Fibroblast of skin of right quadriceps (primary cell): ENCODE measurements around the gene MS4A3.
"Not testable (repeated sequence)": the region's sequence is repeated elsewhere in the genome, so short reads cannot be mapped to it uniquely, and the experiment has no call there.

ENCODE experiments used
- DNase-seq: peaks from one replicate; pipeline ENCODE4 v3.0.0-alpha.2; 2013

MS4A3 gene, protein sequence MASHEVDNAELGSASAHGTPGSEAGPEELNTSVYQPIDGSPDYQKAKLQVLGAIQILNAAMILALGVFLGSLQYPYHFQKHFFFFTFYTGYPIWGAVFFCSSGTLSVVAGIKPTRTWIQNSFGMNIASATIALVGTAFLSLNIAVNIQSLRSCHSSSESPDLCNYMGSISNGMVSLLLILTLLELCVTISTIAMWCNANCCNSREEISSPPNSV

DNA sequence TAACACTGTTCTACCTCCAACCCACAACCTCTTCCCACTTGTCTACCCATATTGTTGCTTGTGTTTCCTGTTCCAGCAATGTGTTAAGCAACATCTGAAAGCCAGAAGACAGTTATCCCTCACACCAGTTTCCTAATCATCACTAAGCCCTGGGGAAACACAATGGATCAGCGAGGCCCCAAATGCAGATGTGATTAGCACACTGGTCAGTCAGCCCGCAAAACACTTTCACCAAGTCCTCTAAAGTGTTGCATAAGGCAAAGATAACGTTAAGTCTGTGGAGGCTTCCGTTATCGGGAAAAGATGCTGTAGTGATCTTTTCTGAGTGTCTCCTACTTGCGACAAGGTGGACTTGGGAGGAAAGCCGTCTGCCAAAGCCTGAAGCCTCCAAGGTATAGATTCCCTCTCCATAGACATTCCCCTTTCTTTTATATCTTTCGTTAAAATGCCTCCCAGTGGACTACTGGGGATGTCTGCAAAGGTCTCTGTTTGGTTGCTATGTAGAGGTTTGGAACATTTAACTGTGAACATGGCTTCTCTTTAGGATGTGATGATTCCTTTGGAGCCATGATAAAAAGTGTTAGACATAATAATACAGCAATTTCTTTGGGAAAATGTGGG, at the start of gene MS4A3:
Gene MS4A3, plus strand, starts transcription at position 317 of the 621 bp plus-strand sequence. CDS start 4,496 bp downstream, outside the sequence.
- no peak for DNase-seq

DNA sequence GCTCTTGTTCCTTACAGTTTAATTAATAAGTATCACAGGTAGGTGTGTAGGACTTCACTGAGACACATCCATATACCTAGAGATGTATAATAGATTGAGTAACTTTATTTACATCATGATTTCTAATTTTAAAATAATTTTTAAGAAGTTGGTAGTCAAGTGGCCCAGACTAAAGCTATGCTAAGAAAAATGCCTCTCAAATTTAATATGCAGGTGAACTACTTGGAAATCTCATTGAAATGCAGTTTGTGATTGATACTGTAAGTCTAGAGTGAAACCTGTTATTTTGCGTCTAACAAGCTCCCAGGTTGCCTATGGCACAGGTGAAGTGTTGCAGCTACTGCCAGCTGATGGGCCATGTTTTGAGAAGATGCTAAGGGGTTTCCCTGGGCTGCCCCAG, 39.6 kb upstream of the MS4A3 start, which contains the start of gene OOSP4B:
Gene OOSP4B, plus strand, starts transcription at position 301 of the 400 bp plus-strand sequence.
- DNase-seq = no peak

- no peak for DNase-seq
These were observed 38.4 kb upstream of the MS4A3 start for GRCh38 chr11:60018058-60018457.

GRCh38 chr11:60020376-60020775, 36.1 kb upstream of the MS4A3 start:
- DNase-seq = not testable (repeated sequence)

DNA sequence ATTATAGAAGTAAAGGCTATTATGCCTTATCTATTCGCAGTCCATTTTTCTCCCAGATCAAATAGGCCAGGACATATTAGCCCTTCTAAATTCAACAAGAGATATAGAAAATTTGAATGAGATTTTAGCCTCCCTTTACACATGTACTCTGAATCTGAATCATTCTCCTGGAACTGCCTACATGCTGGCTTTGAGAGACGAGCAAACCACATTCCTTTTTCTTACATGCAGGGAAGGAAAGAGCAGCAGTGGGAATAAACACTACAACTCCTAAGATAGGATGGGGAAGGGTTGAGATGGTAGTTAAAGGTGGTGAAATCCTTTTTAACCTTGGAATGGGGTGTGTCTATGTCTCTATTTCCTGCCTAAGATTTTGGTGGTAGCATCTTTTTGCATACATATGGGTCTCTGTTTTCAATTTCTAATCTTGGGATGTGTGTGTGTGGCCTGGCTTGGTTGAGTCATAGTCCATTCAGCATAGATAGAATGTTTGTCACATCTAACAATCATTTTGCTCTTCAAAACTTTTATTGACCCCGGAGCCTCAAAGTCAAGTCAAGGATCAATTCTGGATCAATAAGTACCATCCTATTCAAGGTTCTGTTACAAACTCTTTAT, 27.3 kb upstream of the MS4A3 start:
- DNase-seq = no peak

DNA sequence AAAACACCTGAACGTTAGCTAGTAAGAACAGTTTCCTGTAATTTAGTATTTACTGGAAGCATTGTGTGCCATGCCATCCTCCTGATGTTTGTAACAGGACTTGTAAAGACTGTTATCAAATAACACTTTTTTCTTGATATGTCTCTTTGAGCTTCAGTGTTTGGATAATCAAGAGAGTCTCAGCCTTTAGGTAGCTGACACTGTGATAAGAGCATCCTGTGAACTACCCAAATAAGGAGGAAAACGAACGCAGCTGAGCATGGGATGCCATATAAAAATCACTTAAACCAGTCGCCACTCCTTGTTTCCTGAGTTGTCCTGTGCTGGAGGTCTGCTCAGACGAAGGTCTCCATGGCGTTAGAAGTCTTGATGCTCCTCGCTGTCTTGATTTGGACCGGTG, 16.4 kb upstream of the MS4A3 start, which contains the start of gene OOSP2:
Gene OOSP2, plus strand, starts transcription at position 301 of the 400 bp plus-strand sequence. Its CDS starts 51 bp downstream, at position 352.
- no peak for DNase-seq

DNA sequence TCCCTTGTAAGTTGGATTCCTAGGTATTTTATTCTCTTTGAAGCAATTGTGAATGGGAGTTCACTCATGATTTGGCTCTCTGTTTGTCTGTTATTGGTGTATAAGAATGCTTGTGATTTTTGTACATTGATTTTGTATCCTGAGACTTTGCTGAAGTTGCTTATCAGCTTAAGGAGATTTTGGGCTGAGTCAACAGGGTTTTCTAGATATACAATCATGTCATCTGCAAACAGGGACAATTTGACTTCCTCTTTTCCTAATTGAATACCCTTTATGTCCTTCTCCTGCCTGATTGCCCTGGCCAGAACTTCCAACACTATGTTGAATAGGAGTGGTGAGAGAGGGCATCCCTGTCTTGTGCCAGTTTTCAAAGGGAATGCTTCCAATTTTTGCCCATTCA, 6.0 kb upstream of the MS4A3 start:
- DNase-seq = not testable (repeated sequence)

DNA sequence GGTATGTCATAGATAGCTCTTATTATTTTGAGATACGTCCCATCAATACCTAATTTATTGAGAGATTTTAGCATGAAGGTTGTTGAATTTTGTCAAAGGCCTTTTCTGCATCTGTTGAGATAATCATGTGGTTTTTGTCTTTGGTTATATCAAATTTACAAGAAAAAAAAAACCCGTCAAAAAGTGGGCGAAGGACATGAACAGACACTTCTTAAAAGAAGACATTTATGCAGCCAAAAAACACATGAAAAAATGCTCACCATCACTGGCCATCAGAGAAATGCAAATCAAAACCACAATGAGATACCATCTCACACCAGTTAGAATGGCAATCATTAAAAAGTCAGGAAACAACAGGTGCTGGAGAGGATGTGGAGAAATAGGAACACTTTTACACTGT, 5.6 kb upstream of the MS4A3 start:
- DNase-seq = not testable (repeated sequence)

DNA sequence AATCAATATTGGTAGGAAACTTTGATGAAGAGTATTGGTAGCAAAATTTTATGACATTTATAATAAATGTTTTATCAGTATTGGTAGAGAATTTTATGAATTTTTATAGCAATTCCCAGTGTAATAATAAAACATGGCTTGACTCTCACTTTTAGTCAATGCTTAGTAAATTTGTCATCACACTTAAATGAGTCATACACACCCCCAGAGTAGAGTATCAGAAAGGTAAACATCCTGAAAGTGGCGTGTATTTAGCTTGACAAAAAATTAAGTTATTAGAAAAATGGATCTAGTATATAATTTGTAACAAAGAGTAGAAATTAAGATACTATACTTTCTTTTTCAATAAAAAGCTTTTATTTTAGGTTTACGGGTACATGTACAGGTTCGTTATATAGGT, 2.6 kb downstream of the MS4A3 start:
- DNase-seq = no peak

- no peak for DNase-seq
These were observed 3.2 kb downstream of the MS4A3 start for GRCh38 chr11:60059521-60060240.

DNA sequence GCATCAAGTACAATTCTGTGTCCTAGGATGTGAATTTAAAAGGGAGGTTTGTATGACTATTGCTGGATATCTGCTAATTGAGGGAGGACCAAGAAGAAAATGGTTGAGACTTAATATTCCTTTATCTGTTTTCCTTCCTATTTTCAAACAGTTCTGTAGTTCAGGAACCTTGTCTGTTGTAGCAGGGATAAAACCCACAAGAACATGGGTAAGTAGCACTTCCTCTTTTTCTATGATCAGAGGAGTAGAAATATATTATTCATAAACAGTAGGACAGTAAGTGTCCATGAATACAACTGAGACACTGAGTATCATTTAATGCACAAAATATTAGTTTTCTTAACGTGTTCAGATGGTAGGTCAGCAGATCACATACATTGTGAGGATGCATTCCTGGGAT, 7.6 kb downstream of the MS4A3 start:
- DNase-seq = no peak

GRCh38 chr11:60065801-60066200, 9.3 kb downstream of the MS4A3 start:
- DNase-seq = no peak

DNA sequence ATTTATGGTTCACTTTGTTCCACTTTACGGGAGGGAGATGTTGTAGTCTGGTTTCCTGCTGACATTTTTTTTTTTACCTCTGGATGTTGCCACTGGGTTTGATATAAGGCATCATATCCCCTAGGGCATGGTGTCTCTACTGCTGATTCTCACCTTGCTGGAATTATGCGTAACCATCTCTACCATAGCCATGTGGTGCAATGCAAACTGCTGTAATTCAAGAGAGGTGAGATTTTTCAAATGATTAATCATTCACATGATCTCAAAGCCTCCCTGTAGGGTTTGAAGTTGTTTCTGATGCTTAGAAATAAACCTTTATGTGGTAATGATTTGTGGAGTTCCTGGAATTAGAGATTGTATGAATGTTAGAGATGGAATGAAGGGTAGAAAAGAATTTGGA, 13.0 kb downstream of the MS4A3 start:
- no peak for DNase-seq

DNA sequence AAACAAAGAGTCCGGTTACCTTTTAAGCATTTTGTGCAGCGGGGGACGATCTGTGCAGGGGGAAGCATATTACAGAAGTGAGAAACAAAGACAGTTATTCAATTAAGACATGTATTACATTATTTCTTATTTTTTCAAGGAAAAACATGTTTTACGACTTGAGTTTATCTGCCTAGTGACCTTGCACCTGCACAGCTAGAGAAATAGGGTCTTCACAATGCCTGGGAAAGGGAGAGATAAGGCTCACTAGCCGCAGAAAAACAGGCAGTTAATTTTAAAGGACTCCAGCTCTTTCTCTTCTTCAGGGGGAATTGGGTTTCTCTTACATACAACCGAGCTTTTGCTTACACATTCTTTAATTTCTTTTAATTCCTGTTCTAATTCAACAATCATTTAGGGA, 15.2 kb downstream of the MS4A3 start:
- not testable (repeated sequence) for DNase-seq

DNA sequence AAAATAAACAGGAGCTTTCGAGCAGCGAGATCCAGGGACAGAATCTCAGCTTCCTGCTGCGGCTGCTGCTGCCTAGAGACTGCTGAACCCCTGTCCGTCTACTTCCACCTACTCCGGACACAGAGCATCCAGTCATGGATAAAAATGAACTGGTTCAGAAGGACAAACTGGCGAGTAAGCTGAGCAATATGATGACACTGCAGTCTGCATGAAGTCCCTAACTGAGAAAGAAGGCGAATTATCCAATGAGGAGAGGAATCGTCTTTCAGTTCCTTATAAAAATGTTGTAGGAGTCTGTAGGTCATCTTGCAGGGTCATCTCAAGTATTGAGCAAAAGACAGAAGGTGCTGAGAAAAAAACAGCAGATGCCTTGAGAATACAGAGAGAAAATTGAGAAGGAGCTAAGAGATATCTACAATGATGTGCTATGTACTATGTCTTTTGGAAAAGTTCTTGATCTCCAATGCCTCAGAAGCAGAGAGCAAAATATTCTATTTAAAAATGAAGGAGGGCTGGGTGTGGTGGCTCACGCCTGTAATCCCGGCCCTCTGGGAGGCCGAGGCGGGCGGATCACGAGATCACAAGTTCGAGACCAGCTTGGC, 20.9 kb downstream of the MS4A3 start:
- DNase-seq = no peak

DNA sequence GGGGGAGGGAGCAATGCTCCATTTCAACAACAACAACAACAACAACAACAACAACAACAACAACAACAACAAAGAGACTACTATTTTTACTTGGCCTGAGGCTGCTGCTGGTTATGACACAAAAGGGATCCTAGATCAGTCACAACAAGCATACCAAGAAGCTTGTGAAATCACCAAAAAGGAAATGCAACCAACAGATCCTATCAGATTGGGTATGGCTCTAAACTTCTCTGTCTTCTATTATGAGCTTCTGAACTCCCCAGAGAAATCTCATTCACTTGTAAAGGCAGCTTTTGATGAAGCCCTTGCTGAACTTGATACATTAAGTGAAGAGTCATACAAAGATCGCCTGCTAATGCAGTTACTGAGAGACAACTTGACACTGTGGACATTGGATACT, 21.5 kb downstream of the MS4A3 start:
- DNase-seq = no peak

DNA sequence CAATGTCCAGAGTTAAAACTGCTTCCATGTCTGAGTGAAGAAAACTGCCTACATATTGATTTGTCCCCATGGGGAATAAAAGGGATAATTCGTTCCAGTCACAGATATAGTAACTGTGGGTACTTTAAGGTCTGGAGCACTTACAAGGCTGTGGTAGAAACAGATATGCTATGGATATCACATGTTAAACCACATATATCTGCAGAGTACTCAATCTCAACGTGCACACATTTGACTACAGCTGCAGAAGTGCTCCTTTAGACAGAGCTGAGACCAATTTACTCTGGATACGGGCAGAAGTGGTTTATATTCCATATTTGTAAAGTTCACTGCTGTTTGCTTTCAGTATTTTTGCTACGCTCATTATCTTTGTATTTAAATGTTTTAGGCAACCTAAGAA, 22.3 kb downstream of the MS4A3 start:
- DNase-seq = no peak

GRCh38 chr11:60080535-60080934, 24.1 kb downstream of the MS4A3 start:
- no peak for DNase-seq

- DNase-seq = no peak
These were observed 28.3 kb downstream of the MS4A3 start for GRCh38 chr11:60084631-60085273.

DNA sequence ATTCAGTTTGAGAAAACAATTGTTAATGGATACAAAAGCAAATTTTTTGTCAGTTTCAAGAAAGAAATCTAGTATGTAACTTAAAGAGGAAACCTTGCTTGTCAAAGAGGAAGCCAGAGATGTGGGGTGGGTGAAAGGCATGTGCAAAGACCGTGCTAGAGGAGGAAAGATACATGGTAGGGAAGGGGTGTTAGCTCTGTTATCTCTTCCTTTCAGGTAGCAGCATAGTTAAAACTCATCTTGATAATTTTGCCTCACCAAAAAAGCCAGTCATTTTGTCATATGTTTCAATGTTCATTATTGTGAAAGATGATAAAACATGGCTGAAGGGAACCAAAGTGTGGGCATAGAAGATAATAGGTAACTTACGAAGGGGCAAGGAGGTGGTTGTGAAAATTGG, 29.4 kb downstream of the MS4A3 start:
- DNase-seq = no peak

DNA sequence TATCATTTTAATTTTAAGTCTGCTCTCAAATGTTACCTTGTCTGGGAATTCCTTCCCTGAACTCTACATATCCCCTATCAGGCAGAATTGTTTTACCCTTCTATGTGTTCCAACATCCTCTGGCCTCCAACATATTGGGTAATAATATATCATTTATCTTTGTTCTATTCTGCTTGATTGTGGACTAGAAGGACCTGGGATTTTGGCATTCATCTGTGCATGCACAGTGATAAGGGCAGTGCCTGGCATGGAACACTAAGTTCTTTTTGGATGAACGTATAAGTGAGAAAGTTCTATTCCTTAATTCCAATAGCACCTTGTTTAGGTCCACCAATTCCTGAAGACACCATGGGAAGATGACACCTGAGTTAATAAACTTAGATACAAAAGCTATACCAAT, 30.8 kb downstream of the MS4A3 start:
- DNase-seq = no peak

DNA sequence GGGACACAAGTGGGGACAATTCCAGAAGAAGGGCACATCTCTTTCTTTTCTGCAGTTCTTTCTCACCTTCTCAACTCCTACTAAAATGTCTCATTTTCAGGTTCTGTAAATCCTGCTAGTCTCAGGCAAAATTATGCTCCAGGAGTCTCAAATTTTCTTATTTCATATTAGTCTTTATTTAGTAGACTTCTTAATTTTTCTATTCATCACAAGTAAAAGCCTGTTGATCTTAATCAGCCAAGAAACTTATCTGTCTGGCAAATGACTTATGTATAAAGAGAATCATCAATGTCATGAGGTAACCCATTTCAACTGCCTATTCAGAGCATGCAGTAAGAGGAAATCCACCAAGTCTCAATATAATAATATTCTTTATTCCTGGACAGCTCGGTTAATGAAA, 31.9 kb downstream of the MS4A3 start, which contains the start of gene MS4A2:
Gene MS4A2, plus strand, starts transcription at position 301 of the 400 bp plus-strand sequence. CDS start 102 bp downstream, outside the sequence.
- DNase-seq = no peak
